ENCODE measurements around the gene LIPA.
"Not testable (repeated sequence)": the region's sequence is repeated elsewhere in the genome, so short reads cannot be mapped to it uniquely, and the experiment has no call there.

The LIPA gene

GRCh38 chr10:89257581-89257980, 6.0 kb upstream of the LIPA start:
- no peak for TF ChIP-seq CTCF (IDR thresholded peaks at IDR 0.05; ENCODE audit: extremely low read depth, missing control alignments)

GRCh38 chr10:89256962-89257361, 5.4 kb upstream of the LIPA start:
- DNase-seq (ENCODE audit: low spot score), result no peak
- TF ChIP-seq CTCF (IDR thresholded peaks at IDR 0.05; ENCODE audit: extremely low read depth, missing control alignments), result no peak

More at GRCh38 chr10:89257581-89257980, 6.0 kb upstream of the LIPA start:
- no peak for DNase-seq (ENCODE audit: low spot score)

- no peak for TF ChIP-seq CTCF (IDR thresholded peaks at IDR 0.05; ENCODE audit: extremely low read depth, missing control alignments)
- no peak for DNase-seq (ENCODE audit: low spot score)
Observed at GRCh38 chr10:89256340-89256739, 4.8 kb upstream of the LIPA start.

- no peak for TF ChIP-seq CTCF (IDR thresholded peaks at IDR 0.05; ENCODE audit: extremely low read depth, missing control alignments)
- no peak for DNase-seq (ENCODE audit: low spot score)
Observed at GRCh38 chr10:89255793-89256192, 4.2 kb upstream of the LIPA start.

- not testable (repeated sequence) for DNase-seq (ENCODE audit: low spot score)
Observed at GRCh38 chr10:89255091-89255579, 3.6 kb upstream of the LIPA start.

GRCh38 chr10:89252225-89252585, 630 bp upstream of the LIPA start:
- TF ChIP-seq CTCF (IDR thresholded peaks at IDR 0.05; ENCODE audit: extremely low read depth, missing control alignments), result no peak
- no peak for DNase-seq (ENCODE audit: low spot score)

GRCh38 chr10:89250865-89251408, 638 bp downstream of the LIPA start:
- TF ChIP-seq CTCF (IDR thresholded peaks at IDR 0.05; ENCODE audit: extremely low read depth, missing control alignments), result no peak
- DNase-seq (ENCODE audit: low spot score), result no peak

- peak; percentile 45 for DNase-seq (ENCODE audit: low spot score)
- no peak for TF ChIP-seq CTCF (IDR thresholded peaks at IDR 0.05; ENCODE audit: extremely low read depth, missing control alignments)
Observed at GRCh38 chr10:89248990-89249389, 2.6 kb downstream of the LIPA start.

- not testable (repeated sequence) for DNase-seq (ENCODE audit: low spot score)
Observed at GRCh38 chr10:89247623-89248022, 4.0 kb downstream of the LIPA start.
